IMR-90 (cell line): Measurements from ENCODE around the gene ARID3C.

Experiments
- BHLHE40 ChIP-seq: fragments of 150-350 bp; IDR thresholded peaks from 2 replicates; pipeline ENCODE4 v1.6.1; 2016; ENCODE audit warnings: mild to moderate bottlenecking, low read depth, low read length
- CEBPB ChIP-seq: IDR thresholded peaks from 2 replicates; pipeline ENCODE4 v1.6.1; 2012; ENCODE audit warnings: low read depth, low read length, improper control_type of control experiment
- CHD1 ChIP-seq: IDR thresholded peaks from 2 replicates; pipeline ENCODE4 v1.6.1; 2012; ENCODE audit warnings: low read depth, low read length, improper control_type of control experiment
- FOS ChIP-seq: fragments of 150-350 bp; IDR thresholded peaks from 2 replicates; pipeline ENCODE4 v1.6.1; 2016; ENCODE audit warnings: low read depth, low read length
- MAFK ChIP-seq: IDR thresholded peaks from 2 replicates; pipeline ENCODE4 v1.6.1; 2012; ENCODE audit warnings: low read depth, low read length, improper control_type of control experiment
- MAZ ChIP-seq: IDR thresholded peaks from 2 replicates; pipeline ENCODE4 v1.6.1; 2012; ENCODE audit warnings: low read depth, mild to moderate bottlenecking, low read length, improper control_type of control experiment, moderate library complexity, borderline replicate concordance
- MXI1 ChIP-seq: IDR thresholded peaks from 2 replicates; pipeline ENCODE4 v1.6.1; 2012; ENCODE audit warnings: low read depth, mild to moderate bottlenecking, low read length, moderate library complexity, borderline replicate concordance
- NFE2L2 ChIP-seq: fragments of 150-350 bp; IDR thresholded peaks from 2 replicates; pipeline ENCODE4 v1.6.1; 2016; ENCODE audit warnings: low read depth, mild to moderate bottlenecking, low read length
- POLR2A ChIP-seq: IDR thresholded peaks from 2 replicates; pipeline ENCODE4 v1.6.1; 2012; ENCODE audit warnings: mild to moderate bottlenecking, low read depth, low read length
- RAD21 ChIP-seq: IDR thresholded peaks from 2 replicates; pipeline ENCODE4 v1.6.1; 2012; ENCODE audit warnings: low read length, improper control_type of control experiment
- RFX5 ChIP-seq: IDR thresholded peaks from 2 replicates; pipeline ENCODE4 v1.8.0; 2012; ENCODE audit warnings: low read depth, mild to moderate bottlenecking, low read length, moderate library complexity
- SMC3 ChIP-seq: fragments of 150-350 bp; IDR thresholded peaks from 2 replicates; pipeline ENCODE4 v1.6.1; 2016; ENCODE audit warnings: low read depth, mild to moderate bottlenecking, antibody characterized with exemption, low read length, moderate library complexity
- USF2 ChIP-seq: fragments of 150-350 bp; IDR thresholded peaks from 2 replicates; pipeline ENCODE4 v1.6.1; 2017; ENCODE audit warnings: mild to moderate bottlenecking, antibody characterized with exemption, low read length, low read depth
- TF ChIP-seq, protein P1 (sequence below): conservative IDR thresholded peaks from 2 replicates; pipeline ENCODE4 v1.5.1; 2012; ENCODE audit warnings: mild to moderate bottlenecking, low read depth, low read length, improper control_type of control experiment

DNA sequence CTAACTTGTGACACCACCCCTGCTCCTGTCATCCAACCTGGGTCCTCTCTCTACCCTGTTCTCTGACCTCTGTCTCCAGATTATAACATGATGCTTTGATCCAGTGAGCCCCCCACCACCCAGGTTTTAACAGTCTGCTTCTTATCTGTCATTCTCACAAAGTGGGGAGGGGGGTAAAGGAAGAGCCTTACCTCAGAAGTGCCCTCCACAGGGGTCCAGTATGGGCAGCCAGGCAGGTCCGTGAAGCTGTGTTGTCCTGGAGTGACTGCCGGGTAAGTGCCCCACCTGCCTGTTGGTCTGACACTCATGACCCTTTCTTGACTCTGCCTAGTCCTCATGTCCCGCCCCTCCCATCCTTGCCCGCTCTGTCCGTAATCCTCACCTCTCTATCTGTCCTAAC lies 26.5 kb upstream of the ARID3C start:
- TF ChIP-seq, protein P1, sequence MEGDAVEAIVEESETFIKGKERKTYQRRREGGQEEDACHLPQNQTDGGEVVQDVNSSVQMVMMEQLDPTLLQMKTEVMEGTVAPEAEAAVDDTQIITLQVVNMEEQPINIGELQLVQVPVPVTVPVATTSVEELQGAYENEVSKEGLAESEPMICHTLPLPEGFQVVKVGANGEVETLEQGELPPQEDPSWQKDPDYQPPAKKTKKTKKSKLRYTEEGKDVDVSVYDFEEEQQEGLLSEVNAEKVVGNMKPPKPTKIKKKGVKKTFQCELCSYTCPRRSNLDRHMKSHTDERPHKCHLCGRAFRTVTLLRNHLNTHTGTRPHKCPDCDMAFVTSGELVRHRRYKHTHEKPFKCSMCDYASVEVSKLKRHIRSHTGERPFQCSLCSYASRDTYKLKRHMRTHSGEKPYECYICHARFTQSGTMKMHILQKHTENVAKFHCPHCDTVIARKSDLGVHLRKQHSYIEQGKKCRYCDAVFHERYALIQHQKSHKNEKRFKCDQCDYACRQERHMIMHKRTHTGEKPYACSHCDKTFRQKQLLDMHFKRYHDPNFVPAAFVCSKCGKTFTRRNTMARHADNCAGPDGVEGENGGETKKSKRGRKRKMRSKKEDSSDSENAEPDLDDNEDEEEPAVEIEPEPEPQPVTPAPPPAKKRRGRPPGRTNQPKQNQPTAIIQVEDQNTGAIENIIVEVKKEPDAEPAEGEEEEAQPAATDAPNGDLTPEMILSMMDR: no peak
- TF ChIP-seq BHLHE40 (no peak), MAFK (no peak), CEBPB (no peak), RFX5 (no peak), POLR2A (no peak), MXI1 (no peak), RAD21 (no peak), USF2 (no peak), SMC3 (no peak), CHD1 (no peak), NFE2L2 (no peak), FOS (no peak), MAZ (no peak)
